Small intestine (tissue), 7 donors: ENCODE data around the gene MBD6. TPM values are rescaled to one million over a fixed set of nuclear protein-coding genes. Genes with fewer than 3 reads are reported as not detected.

ENCODE experiments used
- DNase-seq, 2 donors: peaks; one replicate each; pipeline versions ENCODE4 v3.0.0 to v3.0.0-alpha.2; 2013
- FAIRE-seq: peaks from 2 replicates; lab custom pipeline; 2012; peaks lifted over from hg19 to GRCh38; lab: Jason Lieb, UNC
- H3K27ac ChIP-seq, 3 donors: one replicate each; pipeline ENCODE4 v1.5.1; 2013; ENCODE audit warnings: low read length in 2 of 3, mild to moderate bottlenecking in 2 of 3, control low read depth in 1 of 3, inconsistent platforms in 1 of 3, low read depth in 1 of 3, moderate library complexity in 1 of 3
- H3K27me3 ChIP-seq, 3 donors: one replicate each; pipeline ENCODE4 v1.6.1; 2013; ENCODE audit warnings: low read length in 3 of 3, inconsistent platforms in 1 of 3; ENCODE audit not compliant: control insufficient read depth in 3 of 3, insufficient read depth in 3 of 3
- H3K36me3 ChIP-seq, 3 donors: one replicate each; pipeline ENCODE4 v1.6.1; 2013; ENCODE audit warnings: low read length in 3 of 3, inconsistent platforms in 1 of 3, low read depth in 1 of 3, mild to moderate bottlenecking in 1 of 3, moderate library complexity in 1 of 3; ENCODE audit not compliant: control insufficient read depth in 3 of 3, insufficient read depth in 2 of 3
- H3K4me1 ChIP-seq, 3 donors: one replicate each; pipeline ENCODE4 v1.6.1; 2013; ENCODE audit warnings: low read length in 2 of 3, inconsistent platforms in 1 of 3, low read depth in 1 of 3, mild to moderate bottlenecking in 1 of 3, moderate library complexity in 1 of 3; ENCODE audit not compliant: control insufficient read depth in 3 of 3, insufficient read depth in 2 of 3
- H3K4me3 ChIP-seq, 3 donors: one replicate each; pipeline ENCODE4 v1.5.1; 2013; ENCODE audit warnings: low read length in 3 of 3, control low read depth in 1 of 3, inconsistent platforms in 1 of 3, low read depth in 1 of 3, mild to moderate bottlenecking in 1 of 3, moderate library complexity in 1 of 3
- H3K9me3 ChIP-seq, 2 donors: one replicate each; pipeline ENCODE4 v1.6.1; 2013; ENCODE audit warnings: low read depth in 1 of 2, low read length in 1 of 2; ENCODE audit not compliant: control insufficient read depth in 2 of 2, insufficient read depth in 1 of 2
- WGBS, 3 donors: extraction: QIAGEN DNeasy Blood & Tissue Kit; methylation state at CpG; one replicate each; pipeline ENCODE4 v1.1.7; 2013; 5-methylcytosine and 5-hydroxymethylcytosine counted together
- polyA plus RNA-seq, 4 donors: library from polyadenylated mRNA; stranded (reverse) in 3 of 4; unstranded in 1 of 4; fragments of 200-250 nt in 3 of 4; fragments of 120-200 nt in 1 of 4; gene quantifications; one replicate each; pipeline versions ENCODE4 v1.2.1 to v1.2.3, GENCODE V29; 2013
- donor health status: healthy with polysubstance abuse.
- donor health status: control.
- donor health status: control.
- donor health status: Bipolar disorder and iron deficiency.
- donor health status: healthy.

Gene MBD6
- polyA plus RNA-seq, 4 donors: 20.5 to 72.0 (median 36.5) TPM

- WGBS, 3 donors: 63 to 80% (median 74%) methylated on average over 7 of the region's 7 CpGs
- FAIRE-seq (no peak), DNase-seq (no peak)
- Histone ChIP-seq H3K27ac (no peak overlapping the region), H3K27me3 (peaks cover 0 to 66% (median 6%) of the 10 kb centered on the region in 3 donors), H3K4me3 (peak overlapping the region in 1 of 3 donors; percentile 34), H3K9me3 (no peaks in the 10 kb centered on the region), H3K36me3 (no peaks in the 10 kb centered on the region), H3K4me1 (peaks cover 0 to 6% (median 2%) of the 10 kb centered on the region in 3 donors)
Observed at GRCh38 chr12:57550641-57551549, 28.3 kb downstream of the MBD6 start.

- Histone ChIP-seq H3K4me1 (no peaks in the 10 kb centered on the region), H3K4me3 (no peak overlapping the region), H3K9me3 (no peaks in the 10 kb centered on the region), H3K27ac (no peak overlapping the region), H3K36me3 (no peaks in the 10 kb centered on the region), H3K27me3 (peaks cover 0 to 66% (median 6%) of the 10 kb centered on the region in 3 donors)
- 72 to 79% (median 77%) methylated on average over 3 of the region's 3 CpGs for WGBS, 3 donors
- FAIRE-seq: no peak
- no peak for DNase-seq
Observed at GRCh38 chr12:57551637-57552305, 29.1 kb downstream of the MBD6 start.

DNA sequence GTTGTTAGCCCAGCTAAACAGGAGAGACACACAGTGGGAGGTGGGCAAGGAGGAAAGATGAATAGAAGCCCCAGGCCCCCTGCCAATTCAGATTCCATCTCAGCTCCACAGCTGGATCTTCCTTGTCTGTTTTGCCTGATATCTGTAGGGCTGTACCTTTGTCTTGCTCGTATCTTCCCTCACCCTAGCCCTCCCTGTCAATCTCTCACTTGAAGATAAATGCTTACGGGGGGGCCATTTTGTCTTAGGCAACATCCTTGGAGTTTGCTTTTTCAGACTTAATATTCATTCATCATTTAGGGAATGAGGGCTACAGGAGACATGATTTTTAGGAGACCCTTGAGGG, 29.7 kb downstream of the MBD6 start:
- Histone ChIP-seq H3K27ac (no peak overlapping the region), H3K9me3 (no peaks in the 10 kb centered on the region), H3K4me1 (no peaks in the 10 kb centered on the region), H3K27me3 (peaks cover 0 to 66% (median 6%) of the 10 kb centered on the region in 3 donors), H3K36me3 (no peaks in the 10 kb centered on the region), H3K4me3 (no peak overlapping the region)
- DNase-seq (no peak), FAIRE-seq (no peak)
- WGBS, 3 donors: 64 to 86% (median 73%) methylated on average over 2 of the region's 2 CpGs

DNA sequence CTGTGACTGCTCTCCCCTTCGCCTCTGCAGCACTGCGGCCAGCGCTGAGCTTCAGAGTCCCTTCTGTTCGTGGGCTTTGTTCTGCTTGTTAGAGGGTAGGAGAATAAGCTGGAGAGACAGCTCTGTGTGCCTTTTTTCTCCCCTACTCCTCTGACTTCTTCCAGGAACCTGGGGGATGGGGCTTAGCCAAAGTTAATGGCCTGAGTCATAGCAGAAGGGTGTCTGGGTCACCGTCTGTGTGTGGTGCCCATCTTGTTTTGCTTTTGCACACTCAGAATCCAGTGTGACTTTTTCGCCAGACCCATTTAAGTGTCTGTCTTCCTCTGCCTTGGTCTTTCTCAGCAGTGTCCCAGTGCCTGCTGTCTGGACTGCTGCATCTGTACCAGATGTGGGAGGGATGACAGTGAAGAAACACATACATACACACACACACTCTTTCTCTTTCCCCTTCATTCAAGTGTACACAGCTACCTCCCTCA, 30.2 kb downstream of the MBD6 start:
- H3K27ac ChIP-seq: no peak overlapping the region
- no peaks in the 10 kb centered on the region for H3K4me1 ChIP-seq
- WGBS, 3 donors: 58 to 67% (median 60%) methylated on average over 6 of the region's 6 CpGs
- no peak for FAIRE-seq
- no peak overlapping the region for H3K4me3 ChIP-seq
- no peaks in the 10 kb centered on the region for H3K36me3 ChIP-seq
- DNase-seq: no peak
- no peaks in the 10 kb centered on the region for H3K9me3 ChIP-seq
- H3K27me3 ChIP-seq: peaks cover 0 to 66% (median 6%) of the 10 kb centered on the region in 3 donors

GRCh38 chr12:57553343-57554202, 30.9 kb downstream of the MBD6 start:
- no peak for FAIRE-seq

DNA sequence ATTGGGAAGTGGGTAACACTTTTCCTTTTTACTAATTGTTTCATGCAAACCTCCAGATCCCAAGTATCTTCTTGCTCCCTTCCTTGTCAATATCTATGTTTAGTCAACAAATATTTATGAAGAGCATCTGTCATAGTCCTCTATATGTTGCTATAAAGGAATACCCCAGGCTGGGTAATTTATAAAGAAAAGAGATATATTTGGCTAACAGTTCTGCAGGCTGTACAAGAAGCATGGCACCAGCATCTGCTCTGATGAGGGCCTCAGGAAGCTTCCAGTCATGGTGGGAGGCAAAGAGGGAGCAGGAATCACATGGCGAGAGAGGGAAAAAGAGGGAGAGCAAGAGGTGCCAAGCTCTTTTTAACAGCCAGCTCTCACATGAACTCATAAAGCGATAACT, 31.8 kb downstream of the MBD6 start:
- H3K27ac ChIP-seq: no peak overlapping the region
- no peak for DNase-seq
- FAIRE-seq: no peak
- no peaks in the 10 kb centered on the region for H3K9me3 ChIP-seq
- WGBS, 3 donors: 90 to 94% (median 92%) methylated on average over 2 of the region's 2 CpGs
- H3K4me1 ChIP-seq: no peaks in the 10 kb centered on the region
- H3K36me3 ChIP-seq: no peaks in the 10 kb centered on the region
- peaks cover 0 to 53% (median 3%) of the 10 kb centered on the region in 3 donors for H3K27me3 ChIP-seq
- no peak overlapping the region for H3K4me3 ChIP-seq

More at GRCh38 chr12:57553343-57554202, 30.9 kb downstream of the MBD6 start:
- H3K27me3 ChIP-seq: peaks cover 0 to 61% (median 6%) of the 10 kb centered on the region in 3 donors
- H3K27ac ChIP-seq: no peak overlapping the region
- 60 to 67% (median 63%) methylated on average over 7 of the region's 7 CpGs for WGBS, 3 donors
- no peak for DNase-seq
- no peaks in the 10 kb centered on the region for H3K9me3 ChIP-seq
- no peaks in the 10 kb centered on the region for H3K4me1 ChIP-seq
- H3K36me3 ChIP-seq: no peaks in the 10 kb centered on the region
- H3K4me3 ChIP-seq: no peak overlapping the region

DNA sequence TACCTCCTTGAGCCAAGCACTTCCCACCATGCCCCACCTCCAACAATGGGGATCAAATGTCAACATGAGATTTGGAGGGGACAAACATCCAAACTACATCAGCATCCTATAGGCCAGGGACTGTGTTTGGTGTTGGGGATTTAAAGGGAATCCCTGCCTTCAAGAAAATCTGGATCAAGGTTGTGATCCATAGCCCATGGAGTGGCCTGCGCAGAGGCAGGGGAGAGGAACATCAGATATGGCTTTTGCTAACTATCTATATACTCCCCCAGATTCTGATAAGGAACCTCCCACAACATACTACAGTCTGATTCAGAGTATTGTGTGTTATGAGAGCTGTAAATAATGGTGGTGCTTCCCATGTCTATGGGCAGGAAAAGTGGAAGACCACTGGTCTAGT, 32.3 kb downstream of the MBD6 start:
- H3K27ac ChIP-seq: no peak overlapping the region

DNA sequence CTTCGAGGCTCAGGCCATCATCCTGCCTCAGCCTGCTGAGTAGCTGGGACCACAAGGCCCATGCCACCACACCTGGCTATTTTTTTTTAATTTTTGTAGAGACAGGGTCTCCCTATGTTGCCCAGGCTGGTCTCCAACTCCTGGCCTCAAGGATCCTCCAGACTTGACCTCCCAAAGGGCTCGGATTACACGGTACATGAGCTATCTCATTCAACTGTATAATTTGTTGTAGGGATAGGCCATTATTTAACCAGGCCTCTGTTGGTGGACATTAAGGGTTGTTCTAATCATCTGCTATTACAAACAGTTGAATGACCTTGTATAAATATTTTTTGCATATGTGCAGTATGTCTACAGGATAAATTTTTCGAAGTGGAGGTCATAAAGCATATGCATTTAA, 36.2 kb downstream of the MBD6 start:
- H3K36me3 ChIP-seq: no peaks in the 10 kb centered on the region
- H3K4me1 ChIP-seq: no peaks in the 10 kb centered on the region
- no peak for FAIRE-seq
- no peak overlapping the region for H3K27ac ChIP-seq
- WGBS, 3 donors: 74 to 83% (median 82%) methylated on average over 4 of the region's 4 CpGs
- no peak overlapping the region for H3K4me3 ChIP-seq
- no peaks in the 10 kb centered on the region for H3K9me3 ChIP-seq
- DNase-seq: no peak
- H3K27me3 ChIP-seq: peaks cover 0 to 21% (median 0%) of the 10 kb centered on the region in 3 donors

More for the DNA sequence above, 32.3 kb downstream of the MBD6 start:
- FAIRE-seq: no peak
- Histone ChIP-seq H3K9me3 (no peaks in the 10 kb centered on the region), H3K27me3 (peaks cover 0 to 48% (median 3%) of the 10 kb centered on the region in 3 donors), H3K36me3 (no peaks in the 10 kb centered on the region), H3K4me3 (no peak overlapping the region), H3K4me1 (no peaks in the 10 kb centered on the region)
- no peak for DNase-seq
- WGBS, 3 donors: 92 to 100% (median 100%) methylated on average over 1 of the region's 1 CpG
